Immature natural killer cell (primary cell): Measurements from ENCODE around the gene DGCR2. TPM values are rescaled to one million over a fixed set of nuclear protein-coding genes. Genes with fewer than 3 reads are reported as not detected.

Experiments
- DNase-seq, 3 donors: peaks; one replicate each; pipeline ENCODE4 v3.0.0; 2022; ENCODE audit warnings: mixed read lengths in 1 of 3
- H3K27ac Mint-ChIP-seq, 6 donors: one replicate each; pipeline ENCODE4 v1.8.0; 2020; ENCODE audit warnings: mixed read lengths in 6 of 6, mild to moderate bottlenecking in 5 of 6, inconsistent platforms in 4 of 6, moderate library complexity in 3 of 6
- H3K27me3 Mint-ChIP-seq, 3 donors: one replicate each; pipeline ENCODE4 v1.8.0; 2020 to 2021; ENCODE audit warnings: low read depth in 3 of 3, mild to moderate bottlenecking in 3 of 3, mixed read lengths in 3 of 3, moderate library complexity in 3 of 3, inconsistent platforms in 1 of 3
- H3K36me3 Mint-ChIP-seq, 3 donors: one replicate each; pipeline ENCODE4 v1.8.0; 2020; ENCODE audit warnings: mixed read lengths in 3 of 3, inconsistent platforms in 2 of 3, mild to moderate bottlenecking in 2 of 3
- H3K4me1 Mint-ChIP-seq, 2 donors: one replicate each; pipeline ENCODE4 v1.8.0; 2020; ENCODE audit warnings: inconsistent platforms in 2 of 2, mild to moderate bottlenecking in 2 of 2, mixed read lengths in 2 of 2, moderate library complexity in 1 of 2
- H3K4me3 Mint-ChIP-seq, 5 donors: one replicate each; pipeline ENCODE4 v1.8.0; 2020; ENCODE audit warnings: mild to moderate bottlenecking in 5 of 5, mixed read lengths in 5 of 5, inconsistent platforms in 3 of 5, moderate library complexity in 3 of 5
- H3K9me3 Mint-ChIP-seq, 6 donors: one replicate each; pipeline ENCODE4 v1.8.0; 2020; ENCODE audit warnings: mild to moderate bottlenecking in 6 of 6, mixed read lengths in 6 of 6, inconsistent platforms in 4 of 6, moderate library complexity in 3 of 6
- polyA plus RNA-seq, 3 donors: library from polyadenylated mRNA; unstranded; fragments of 300-500 nt; fragmentation: Illumina TruSeq; gene quantifications; one replicate each; pipeline ENCODE4 v1.2.3, GENCODE V29; 2021

The DGCR2 gene
- polyA plus RNA-seq, 3 donors from 2014 or later = 19.4 to 51.7 (median 31.6) TPM

GRCh38 chr22:19067696-19068348 lies 54.4 kb downstream of the DGCR2 start:
- peaks cover 9 to 11% of the 10 kb centered on the region in 2 donors for H3K4me1 Mint-ChIP-seq

DNA sequence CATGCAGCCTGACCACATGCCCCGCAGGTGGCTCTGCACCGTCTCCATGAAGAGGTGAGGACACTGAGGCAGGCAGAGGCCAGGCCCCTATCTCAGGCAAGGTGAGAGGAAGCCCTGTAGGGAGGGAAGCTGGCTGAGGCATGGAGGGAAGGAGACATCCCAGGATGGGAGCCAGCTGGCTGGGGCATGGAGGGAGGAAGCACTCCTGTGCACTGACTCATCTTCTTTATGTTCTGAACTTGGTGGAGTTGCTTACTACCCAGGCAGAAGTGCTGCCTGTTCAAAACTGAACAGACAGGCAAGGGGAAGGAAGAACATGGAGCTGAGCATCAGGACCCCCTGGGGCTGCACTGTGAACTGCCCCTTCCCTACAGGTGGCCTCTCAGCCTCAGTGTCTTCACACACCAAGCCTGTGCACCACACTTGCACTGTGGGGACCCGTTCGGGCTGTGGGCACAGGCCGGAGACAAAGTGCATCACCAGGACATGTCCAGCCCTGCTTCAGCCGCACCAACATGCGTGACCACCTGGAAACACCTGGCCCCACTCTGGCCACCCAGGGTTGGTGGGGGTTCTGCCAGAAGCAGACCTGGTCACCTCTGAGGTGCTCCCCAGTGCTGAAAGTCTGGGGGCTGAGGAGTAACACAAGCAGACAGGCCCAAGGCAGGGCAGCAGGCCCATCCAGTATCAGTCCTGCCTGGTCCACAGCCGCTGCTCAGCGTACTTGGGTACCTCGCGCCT lies 55.5 kb downstream of the DGCR2 start:
- Mint-ChIP-seq H3K36me3 (peaks cover 8 to 20% (median 10%) of the 10 kb centered on the region in 3 donors), H3K27ac (no peak overlapping the region), H3K4me1 (peaks cover 6 to 7% of the 10 kb centered on the region in 2 donors), H3K27me3 (peaks cover 0 to under 1% (median 0%) of the 10 kb centered on the region in 3 donors), H3K4me3 (no peak overlapping the region), H3K9me3 (no peaks in the 10 kb centered on the region)
- no peak for DNase-seq

More at GRCh38 chr22:19067696-19068348, 54.4 kb downstream of the DGCR2 start:
- no peaks in the 10 kb centered on the region for H3K9me3 Mint-ChIP-seq
- H3K4me3 Mint-ChIP-seq = no peak overlapping the region
- DNase-seq = no peak
- H3K36me3 Mint-ChIP-seq = peaks cover 8 to 18% (median 10%) of the 10 kb centered on the region in 3 donors
- no peak overlapping the region for H3K27ac Mint-ChIP-seq
- no peaks in the 10 kb centered on the region for H3K27me3 Mint-ChIP-seq

GRCh38 chr22:19065929-19066328 lies 56.3 kb downstream of the DGCR2 start:
- Mint-ChIP-seq H3K4me3 (no peak overlapping the region), H3K27ac (no peak overlapping the region), H3K4me1 (peaks cover 0 to 2% of the 10 kb centered on the region in 2 donors), H3K9me3 (no peaks in the 10 kb centered on the region), H3K36me3 (peaks cover 3 to 16% (median 4%) of the 10 kb centered on the region in 3 donors), H3K27me3 (peaks cover 0 to 2% (median 0%) of the 10 kb centered on the region in 3 donors)
- DNase-seq = no peak

GRCh38 chr22:19065298-19065859 lies 56.8 kb downstream of the DGCR2 start:
- DNase-seq = no peak
- Mint-ChIP-seq H3K4me3 (no peak overlapping the region), H3K36me3 (peaks cover 3 to 18% (median 4%) of the 10 kb centered on the region in 3 donors), H3K4me1 (peaks cover 0 to 2% of the 10 kb centered on the region in 2 donors), H3K27ac (no peak overlapping the region), H3K9me3 (no peaks in the 10 kb centered on the region), H3K27me3 (peaks cover 0 to 2% (median 0%) of the 10 kb centered on the region in 3 donors)

DNA sequence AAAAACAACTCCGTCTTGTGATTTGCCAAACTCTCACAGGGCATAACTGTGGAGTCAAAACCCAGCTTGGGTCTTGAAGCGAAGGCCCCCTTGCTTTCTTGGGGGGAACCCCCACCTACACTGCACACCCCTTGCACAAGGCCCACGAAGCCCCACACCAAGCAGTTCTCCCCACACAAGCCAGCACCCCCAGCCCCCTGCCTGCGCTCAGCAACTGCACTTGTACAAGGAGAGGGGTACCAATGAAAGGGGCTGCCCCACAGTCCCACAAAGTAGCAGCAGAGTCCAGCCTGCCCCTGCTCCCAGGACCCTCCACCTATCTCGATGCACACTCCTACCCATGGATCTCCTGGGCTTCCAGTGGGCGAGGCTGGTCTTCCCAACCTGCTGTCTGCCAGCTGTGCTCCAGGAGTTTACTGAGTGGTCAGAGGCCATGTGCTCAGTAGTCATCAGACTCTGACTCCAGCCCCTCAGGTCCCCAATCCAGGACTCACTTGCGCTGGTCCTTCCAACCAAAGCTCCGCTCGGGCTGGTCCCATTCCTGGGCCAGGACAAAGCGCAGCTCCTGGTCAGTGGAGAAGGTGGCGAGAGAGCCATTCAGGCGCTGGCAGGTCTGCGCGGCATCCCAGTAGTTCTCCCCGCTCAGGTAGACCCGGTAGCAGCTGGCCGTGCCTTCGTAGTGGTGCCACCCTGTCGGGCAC lies 57.7 kb downstream of the DGCR2 start:
- Mint-ChIP-seq H3K4me1 (no peaks in the 10 kb centered on the region), H3K36me3 (peaks cover 3 to 19% (median 4%) of the 10 kb centered on the region in 3 donors), H3K4me3 (no peak overlapping the region), H3K27ac (peak overlapping the region in 1 of 6 donors; percentile 52), H3K27me3 (peaks cover 0 to 2% (median 0%) of the 10 kb centered on the region in 3 donors), H3K9me3 (no peaks in the 10 kb centered on the region)
- no peak for DNase-seq

- DNase-seq = no peak
- peaks cover 3 to 22% (median 4%) of the 10 kb centered on the region in 3 donors for H3K36me3 Mint-ChIP-seq
Observed at GRCh38 chr22:19063581-19064353, 58.4 kb downstream of the DGCR2 start.

GRCh38 chr22:19062943-19063308 lies 59.3 kb downstream of the DGCR2 start:
- Mint-ChIP-seq H3K9me3 (no peaks in the 10 kb centered on the region), H3K27me3 (peaks cover 0 to 2% (median 0%) of the 10 kb centered on the region in 3 donors), H3K36me3 (peaks cover 3 to 21% (median 4%) of the 10 kb centered on the region in 3 donors), H3K4me3 (no peak overlapping the region), H3K27ac (peak overlapping the region in 1 of 6 donors; percentile 16), H3K4me1 (no peaks in the 10 kb centered on the region)
- no peak for DNase-seq

More at GRCh38 chr22:19063581-19064353, 58.4 kb downstream of the DGCR2 start:
- Mint-ChIP-seq H3K27me3 (peaks cover 0 to 2% (median 0%) of the 10 kb centered on the region in 3 donors), H3K27ac (peak overlapping the region in 1 of 6 donors; percentile 48), H3K4me3 (no peak overlapping the region), H3K9me3 (no peaks in the 10 kb centered on the region), H3K4me1 (no peaks in the 10 kb centered on the region)

- no peak overlapping the region for H3K4me3 Mint-ChIP-seq
- DNase-seq = no peak
- peaks cover 0 to 2% (median 0%) of the 10 kb centered on the region in 3 donors for H3K27me3 Mint-ChIP-seq
- H3K36me3 Mint-ChIP-seq = peaks cover 3 to 20% (median 4%) of the 10 kb centered on the region in 3 donors
- H3K9me3 Mint-ChIP-seq = no peaks in the 10 kb centered on the region
- peak overlapping the region in 2 of 6 donors; percentile 2 to 16 for H3K27ac Mint-ChIP-seq
- no peaks in the 10 kb centered on the region for H3K4me1 Mint-ChIP-seq
Observed at GRCh38 chr22:19062139-19062942, 59.9 kb downstream of the DGCR2 start.

DNA sequence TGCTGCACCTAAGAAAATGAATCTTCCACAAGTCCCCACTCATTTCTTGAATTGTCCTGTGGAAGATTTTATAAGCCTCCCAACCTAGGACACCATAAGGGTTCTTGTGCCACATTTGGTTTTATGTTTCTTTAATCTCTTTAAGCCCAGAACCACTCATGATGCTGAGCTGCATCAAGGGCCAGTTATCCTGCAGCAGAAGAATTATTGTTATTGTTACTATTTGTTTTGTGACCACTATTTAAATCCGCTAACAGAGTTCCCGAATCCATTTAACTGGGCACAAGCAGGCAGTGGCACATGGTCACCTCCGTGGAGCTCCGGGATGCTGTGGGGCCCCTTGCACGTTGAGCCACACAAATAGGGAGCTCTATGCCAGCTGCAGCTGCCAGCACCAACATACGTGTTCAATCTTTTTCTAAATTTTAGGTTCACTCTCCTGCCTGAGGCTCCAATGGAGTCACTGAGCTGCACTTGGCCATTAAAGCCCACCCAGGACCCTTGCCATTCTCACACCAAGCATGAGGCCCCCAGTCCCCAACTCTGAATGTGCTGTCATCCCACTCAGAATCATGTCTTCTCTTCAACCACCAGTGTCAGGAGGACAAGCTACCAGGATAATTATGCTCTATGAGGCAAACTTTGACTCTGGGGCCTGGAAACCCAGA lies 60.6 kb downstream of the DGCR2 start:
- DNase-seq = no peak
- no peaks in the 10 kb centered on the region for H3K9me3 Mint-ChIP-seq
- H3K4me3 Mint-ChIP-seq = no peak overlapping the region
- no peak overlapping the region for H3K27ac Mint-ChIP-seq
- H3K27me3 Mint-ChIP-seq = peaks cover 0 to 2% (median 0%) of the 10 kb centered on the region in 3 donors
- peaks cover 3 to 26% (median 4%) of the 10 kb centered on the region in 3 donors for H3K36me3 Mint-ChIP-seq
- H3K4me1 Mint-ChIP-seq = no peaks in the 10 kb centered on the region

DNA sequence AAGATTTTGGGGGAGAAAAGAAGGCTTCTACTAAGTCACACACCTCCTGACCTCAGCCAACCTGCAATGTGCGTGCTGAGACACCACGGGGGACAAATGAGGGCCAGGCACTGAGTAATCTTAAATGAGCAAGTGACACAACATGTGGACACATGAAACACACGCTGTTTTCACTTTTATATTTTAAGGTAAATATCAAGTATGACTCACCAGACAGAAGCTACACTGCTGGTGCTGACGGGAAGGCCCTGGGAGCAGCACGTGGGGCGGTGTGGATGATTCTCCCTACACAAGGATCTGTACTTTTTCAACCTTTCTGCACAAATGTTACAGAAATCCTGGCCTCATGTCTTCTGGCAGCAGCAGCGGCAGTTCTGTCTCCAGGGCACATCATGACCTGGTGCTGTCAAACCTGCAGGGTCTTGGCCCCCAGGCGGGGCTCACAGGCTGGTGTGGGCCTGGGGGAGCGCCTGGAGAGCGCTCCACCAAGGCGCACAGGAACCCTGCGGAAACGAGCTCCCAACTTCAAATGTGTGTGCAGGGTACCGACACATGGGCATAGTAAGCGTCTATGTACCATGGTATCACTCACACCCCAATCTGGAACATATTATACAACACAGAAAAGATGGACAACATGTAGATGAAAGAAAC lies 61.7 kb downstream of the DGCR2 start:
- Mint-ChIP-seq H3K27ac (no peak overlapping the region), H3K27me3 (peaks cover 0 to 3% (median 0%) of the 10 kb centered on the region in 3 donors), H3K4me3 (no peak overlapping the region), H3K4me1 (peaks cover 0 to 3% of the 10 kb centered on the region in 2 donors), H3K9me3 (no peaks in the 10 kb centered on the region), H3K36me3 (peaks cover 3 to 23% (median 7%) of the 10 kb centered on the region in 3 donors)
- DNase-seq = no peak

GRCh38 chr22:19059481-19060278 lies 62.5 kb downstream of the DGCR2 start:
- H3K4me1 Mint-ChIP-seq = peaks cover 0 to 7% of the 10 kb centered on the region in 2 donors
- peaks cover 0 to 3% (median 0%) of the 10 kb centered on the region in 3 donors for H3K27me3 Mint-ChIP-seq
- no peak overlapping the region for H3K27ac Mint-ChIP-seq
- peaks cover 4 to 20% (median 9%) of the 10 kb centered on the region in 3 donors for H3K36me3 Mint-ChIP-seq
- H3K9me3 Mint-ChIP-seq = no peaks in the 10 kb centered on the region
- DNase-seq = no peak
- H3K4me3 Mint-ChIP-seq = no peak overlapping the region
